PFSK-1 (cell line): Measurements from ENCODE around the gene FYN.

ENCODE experiments used
- POLR2AphosphoS5 ChIP-seq: IDR thresholded peaks from 2 replicates; pipeline ENCODE4 v1.6.1; 2012; ENCODE audit warnings: low read depth, mild to moderate bottlenecking, control low read depth, low read length, moderate library complexity
- TF ChIP-seq, protein P1 (sequence below), 2 experiments: IDR thresholded peaks; 2 replicates each; pipeline versions ENCODE4 v1.6.1 to v1.8.0; 2011 to 2012; ENCODE audit warnings: low read depth in 2 of 2, low read length in 2 of 2, control low read depth in 1 of 2, inconsistent platforms in 1 of 2, mild to moderate bottlenecking in 1 of 2, moderate library complexity in 1 of 2; ENCODE audit not compliant: insufficient read depth in 1 of 2

DNA sequence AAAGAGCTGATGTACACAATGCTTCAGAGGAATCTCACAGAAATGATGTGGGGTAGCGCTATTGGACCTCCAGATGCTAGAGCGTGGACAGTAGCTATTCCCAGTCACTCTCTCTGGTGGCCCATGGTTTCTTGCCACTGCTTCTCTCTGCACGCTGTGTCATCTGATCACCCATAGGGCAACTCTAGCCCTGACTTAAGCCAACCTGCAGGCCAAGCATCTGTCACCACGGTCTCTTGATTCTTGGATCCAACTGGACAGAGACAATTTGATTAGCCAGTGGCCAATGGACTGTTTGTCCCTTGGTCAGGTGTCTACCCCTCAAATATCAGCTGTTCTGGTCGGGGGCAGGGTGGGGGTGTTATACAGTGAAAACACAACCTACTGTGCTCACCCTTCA lies 225.2 kb downstream of the FYN start:
- no peak for TF ChIP-seq POLR2AphosphoS5
- TF ChIP-seq, protein P1, sequence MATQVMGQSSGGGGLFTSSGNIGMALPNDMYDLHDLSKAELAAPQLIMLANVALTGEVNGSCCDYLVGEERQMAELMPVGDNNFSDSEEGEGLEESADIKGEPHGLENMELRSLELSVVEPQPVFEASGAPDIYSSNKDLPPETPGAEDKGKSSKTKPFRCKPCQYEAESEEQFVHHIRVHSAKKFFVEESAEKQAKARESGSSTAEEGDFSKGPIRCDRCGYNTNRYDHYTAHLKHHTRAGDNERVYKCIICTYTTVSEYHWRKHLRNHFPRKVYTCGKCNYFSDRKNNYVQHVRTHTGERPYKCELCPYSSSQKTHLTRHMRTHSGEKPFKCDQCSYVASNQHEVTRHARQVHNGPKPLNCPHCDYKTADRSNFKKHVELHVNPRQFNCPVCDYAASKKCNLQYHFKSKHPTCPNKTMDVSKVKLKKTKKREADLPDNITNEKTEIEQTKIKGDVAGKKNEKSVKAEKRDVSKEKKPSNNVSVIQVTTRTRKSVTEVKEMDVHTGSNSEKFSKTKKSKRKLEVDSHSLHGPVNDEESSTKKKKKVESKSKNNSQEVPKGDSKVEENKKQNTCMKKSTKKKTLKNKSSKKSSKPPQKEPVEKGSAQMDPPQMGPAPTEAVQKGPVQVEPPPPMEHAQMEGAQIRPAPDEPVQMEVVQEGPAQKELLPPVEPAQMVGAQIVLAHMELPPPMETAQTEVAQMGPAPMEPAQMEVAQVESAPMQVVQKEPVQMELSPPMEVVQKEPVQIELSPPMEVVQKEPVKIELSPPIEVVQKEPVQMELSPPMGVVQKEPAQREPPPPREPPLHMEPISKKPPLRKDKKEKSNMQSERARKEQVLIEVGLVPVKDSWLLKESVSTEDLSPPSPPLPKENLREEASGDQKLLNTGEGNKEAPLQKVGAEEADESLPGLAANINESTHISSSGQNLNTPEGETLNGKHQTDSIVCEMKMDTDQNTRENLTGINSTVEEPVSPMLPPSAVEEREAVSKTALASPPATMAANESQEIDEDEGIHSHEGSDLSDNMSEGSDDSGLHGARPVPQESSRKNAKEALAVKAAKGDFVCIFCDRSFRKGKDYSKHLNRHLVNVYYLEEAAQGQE (IDR thresholded peaks at IDR 0.05; ENCODE audit: insufficient read depth in 1 of 2, low read depth in 2 of 2, low read length in 2 of 2), result no peak
